MCF 10A (cell line): Measurements from ENCODE around the gene KDM2A. TPM values are rescaled to one million over a fixed set of nuclear protein-coding genes. Genes with fewer than 3 reads are reported as not detected.
A peak's percentile ranks its signal among the peaks of the same experiment; 100 is the strongest.
"Not testable (repeated sequence)": the region's sequence is repeated elsewhere in the genome, so short reads cannot be mapped to it uniquely, and the experiment has no call there.

Source experiments
- BruUV-seq: library from RNA; stranded (reverse); fragments of 400-500 nt; replicated peaks from 2 replicates; lab custom pipeline; 2021; lab: Mats Ljungman, UMichigan
- CTCF ChIA-PET: fragments of 300-600 bp; sonication (Branson Sonifier 250); formaldehyde crosslinking; extraction: SDS; loops from one replicate; lab custom pipeline; 2021; ENCODE audit warnings: antibody characterized with exemption, inconsistent platforms; lab: Yijun Ruan, JAX
- POLR2A ChIA-PET: fragments of 300-600, 350-650 bp; sonication (Branson Sonifier 250); formaldehyde crosslinking; extraction: SDS; loops from one replicate; lab custom pipeline; 2020; ENCODE audit warnings: antibody characterized with exemption, inconsistent platforms; lab: Yijun Ruan, JAX
- DNase-seq: peaks from one replicate; pipeline ENCODE4 v3.0.0-alpha.2; 2018; ENCODE audit not compliant: unreplicated experiment
- H3K27ac Mint-ChIP-seq: one replicate; pipeline ENCODE4 v1.8.0; 2022; ENCODE audit warnings: mild to moderate bottlenecking, low read depth, mixed read lengths; ENCODE audit not compliant: unreplicated experiment
- H3K27me3 Mint-ChIP-seq: one replicate; pipeline ENCODE4 v1.8.0; 2022; ENCODE audit warnings: mixed read lengths; ENCODE audit not compliant: insufficient read depth, unreplicated experiment
- H3K36me3 Mint-ChIP-seq: one replicate; pipeline ENCODE4 v1.8.0; 2022; ENCODE audit warnings: mild to moderate bottlenecking, moderate library complexity, mixed read lengths; ENCODE audit not compliant: insufficient read depth, unreplicated experiment
- H3K4me1 Mint-ChIP-seq: one replicate; pipeline ENCODE4 v1.8.0; 2022; ENCODE audit warnings: mixed read lengths; ENCODE audit not compliant: insufficient read depth, unreplicated experiment
- H3K4me3 Mint-ChIP-seq: one replicate; pipeline ENCODE4 v1.8.0; 2022; ENCODE audit warnings: mild to moderate bottlenecking, moderate library complexity, mixed read lengths; ENCODE audit not compliant: unreplicated experiment
- H3K9me3 Mint-ChIP-seq: one replicate; pipeline ENCODE4 v1.8.0; 2022; ENCODE audit warnings: mixed read lengths; ENCODE audit not compliant: unreplicated experiment
- CTCF ChIP-seq: fragments of 200-600 bp; IDR thresholded peaks from one replicate; pipeline ENCODE4 v1.8.0; 2022; ENCODE audit warnings: antibody characterized with exemption, mild to moderate bottlenecking; ENCODE audit not compliant: unreplicated experiment
- intact Hi-C: fragments of 100-400 bp; cut with micrococcal nuclease; formaldehyde crosslinking; loops from 2 replicates; pipeline ENCODE4 v1.14.1; 2022
- total RNA-seq: library from RNA; stranded (reverse); gene quantifications from 2 replicates; pipeline ENCODE4 v1.2.3, GENCODE V29; 2022

KDM2A gene
- total RNA-seq, 1 experiment from 2014 or later, result 63.8 TPM

- TF ChIP-seq CTCF, result no peak
- Mint-ChIP-seq H3K36me3 (peaks cover 32% of the 10 kb centered on the region), H3K27me3 (no peaks in the 10 kb centered on the region), H3K27ac (peak overlapping the region; percentile 88), H3K4me3 (peak overlapping the region; percentile 93), H3K4me1 (peaks cover 12% of the 10 kb centered on the region), H3K9me3 (no peaks in the 10 kb centered on the region)
- DNase-seq, result peak; percentile 38
- ChIA-PET POLR2A (interaction anchor here (0.6 to 4.5 kb wide), 9 partner anchors 8 to 559 kb away, joined by 3 to 52 read pairs (median 5); partner anchors contain the start of genes RAD9A and RHOD), CTCF (interaction anchor here (0.7 to 1.0 kb wide), 3 partner anchors 49 to 143 kb away, joined by 3 to 6 read pairs (median 5); no protein-coding TSS in a partner anchor)
- BruUV-seq, result TSS peak; percentile 37
- intact Hi-C loops, result loop anchor here (2.0 kb wide), 3 partner anchors 49 to 121 kb away; partner anchors contain the start of gene RHOD
Measured at GRCh38 chr11:67119585-67120391, 725 bp downstream of the KDM2A start.

DNA sequence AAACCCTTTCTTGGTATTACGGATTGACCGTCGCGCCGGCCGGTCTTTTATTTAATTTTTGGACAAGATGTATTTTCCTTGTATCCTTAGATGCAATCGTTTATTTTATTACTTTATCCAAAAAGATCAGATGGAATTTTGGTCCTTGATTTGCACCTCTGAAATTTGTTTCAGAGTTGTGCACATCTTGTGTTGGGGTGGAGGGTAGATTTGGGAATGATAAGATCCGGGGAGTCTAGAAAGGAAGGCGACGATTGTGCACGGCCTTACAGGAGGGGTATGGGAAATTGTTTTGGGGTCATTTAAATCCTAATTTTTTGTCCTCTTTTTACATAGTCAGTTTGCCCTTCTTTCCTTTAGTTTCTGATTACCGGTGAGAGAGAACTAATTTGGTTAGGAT, 1.4 kb downstream of the KDM2A start:
- Mint-ChIP-seq H3K4me1 (peaks cover 12% of the 10 kb centered on the region), H3K27ac (peak overlapping the region; percentile 88), H3K36me3 (peaks cover 38% of the 10 kb centered on the region), H3K4me3 (peak overlapping the region; percentile 93), H3K9me3 (no peaks in the 10 kb centered on the region), H3K27me3 (no peaks in the 10 kb centered on the region)
- CTCF ChIA-PET, result interaction anchor here (0.7 kb wide), 1 partner anchor 143 kb away, joined by 5 read pairs; no protein-coding TSS in a partner anchor
- TF ChIP-seq CTCF, result no peak
- intact Hi-C loops, result loop anchor here (2.0 kb wide), 2 partner anchors 48 to 64 kb away; partner anchors contain the start of gene RHOD
- POLR2A ChIA-PET, result interaction anchor here (0.6 to 4.5 kb wide), 6 partner anchors 8 to 560 kb away, joined by 3 to 52 read pairs (median 7); partner anchors contain the start of gene RHOD
- BruUV-seq, result no TSS peak
- DNase-seq, result peak; percentile 23

GRCh38 chr11:67120881-67121710, 2.0 kb downstream of the KDM2A start:
- peak overlapping the region; percentile 93 for H3K4me3 Mint-ChIP-seq
- POLR2A ChIA-PET, result interaction anchor here (0.5 to 4.5 kb wide), 12 partner anchors 10 to 352 kb away, joined by 3 to 52 read pairs (median 3); partner anchors contain the start of gene RHOD
- no TSS peak for BruUV-seq

GRCh38 chr11:67123801-67124200, 4.7 kb downstream of the KDM2A start:
- DNase-seq, H3K9me3 Mint-ChIP-seq, H3K4me3 Mint-ChIP-seq, intact Hi-C loops, H3K27me3 Mint-ChIP-seq, POLR2A ChIA-PET, BruUV-seq: not testable (repeated sequence)
- CTCF ChIA-PET, result interaction anchor here (0.9 kb wide), 1 partner anchor 41 kb away, joined by 5 read pairs; no protein-coding TSS in a partner anchor
- Mint-ChIP-seq H3K36me3 (peaks cover 62% of the 10 kb centered on the region), H3K27ac (peak overlapping the region; percentile 54), H3K4me1 (peaks cover 12% of the 10 kb centered on the region)

More at GRCh38 chr11:67120881-67121710, 2.0 kb downstream of the KDM2A start:
- CTCF ChIA-PET, result interaction anchor here (0.6 to 1.0 kb wide), 5 partner anchors 37 to 142 kb away, joined by 3 to 5 read pairs (median 3); no protein-coding TSS in a partner anchor
- intact Hi-C loops, result loop anchor here (2.0 kb wide), 2 partner anchors 48 to 64 kb away; partner anchors contain the start of gene RHOD
- peaks cover 12% of the 10 kb centered on the region for H3K4me1 Mint-ChIP-seq
- peaks cover 45% of the 10 kb centered on the region for H3K36me3 Mint-ChIP-seq
- DNase-seq, result peak; percentile 54
- TF ChIP-seq CTCF, result no peak
- no peaks in the 10 kb centered on the region for H3K27me3 Mint-ChIP-seq
- peak overlapping the region; percentile 88 for H3K27ac Mint-ChIP-seq
- no peaks in the 10 kb centered on the region for H3K9me3 Mint-ChIP-seq

DNA sequence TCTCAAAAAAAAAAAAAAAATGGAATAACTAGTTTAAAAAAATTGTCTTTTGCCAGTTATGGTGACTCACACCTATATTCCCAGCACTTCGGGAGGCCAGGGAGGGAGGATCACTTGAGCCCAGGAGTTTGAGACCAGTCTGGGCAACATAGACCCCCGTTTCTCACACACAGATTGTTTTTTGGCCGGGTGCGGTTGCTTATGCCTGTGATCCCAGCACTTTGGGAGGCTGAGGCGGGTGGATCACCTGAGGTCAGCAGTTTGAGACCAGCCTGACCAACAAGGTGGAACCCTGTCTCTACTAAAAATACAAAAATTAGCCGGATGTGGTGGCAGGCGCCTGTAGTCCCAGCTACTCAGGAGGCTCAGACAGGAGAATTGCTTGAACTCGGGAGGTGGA, 7.2 kb downstream of the KDM2A start:
- ChIA-PET POLR2A (interaction anchor here (1.2 to 1.3 kb wide), 2 partner anchors 9 to 113 kb away, joined by 3 to 6 read pairs; no protein-coding TSS in a partner anchor), CTCF (interaction anchor here (0.8 to 1.2 kb wide), 4 partner anchors 27 to 120 kb away, joined by 3 to 4 read pairs (median 3); no protein-coding TSS in a partner anchor)
- H3K4me3 Mint-ChIP-seq, BruUV-seq, H3K27me3 Mint-ChIP-seq, DNase-seq, intact Hi-C loops, H3K9me3 Mint-ChIP-seq, H3K27ac Mint-ChIP-seq: not testable (repeated sequence)
- Mint-ChIP-seq H3K4me1 (peaks cover 13% of the 10 kb centered on the region), H3K36me3 (peaks cover 85% of the 10 kb centered on the region)
